Bronchial epithelial cell (primary cell): ENCODE measurements around the gene RABGAP1L. TPM values are rescaled to one million over a fixed set of nuclear protein-coding genes. Genes with fewer than 3 reads are reported as not detected.

Source experiments
- DNase-seq: peaks from one replicate; pipeline ENCODE4 v3.0.0-alpha.2; 2010; ENCODE audit warnings: low read depth
- FAIRE-seq: peaks from 2 replicates; lab custom pipeline; 2011; peaks lifted over from hg19 to GRCh38; lab: Jason Lieb, UNC
- H3K27me3 ChIP-seq: 2 replicates; pipeline ENCODE4 v1.5.1; 2011; ENCODE audit warnings: low read length; ENCODE audit not compliant: control insufficient read depth, insufficient read depth
- H3K36me3 ChIP-seq: 2 replicates; pipeline ENCODE4 v1.5.1; 2011; ENCODE audit warnings: low read length; ENCODE audit not compliant: control insufficient read depth, insufficient read depth
- H3K4me3 ChIP-seq: 2 replicates; pipeline ENCODE4 v1.5.1; 2011; ENCODE audit warnings: mild to moderate bottlenecking, low read depth, low read length, control low read depth
- total RNA-seq: library from RNA; depleted of rRNA; stranded (reverse); fragments of >200 nt; gene quantifications from 2 replicates; pipeline ENCODE4 v1.2.1, GENCODE V29; 2014
- TF ChIP-seq, protein P1 (sequence below): IDR thresholded peaks from 2 replicates; pipeline ENCODE4 v1.5.1; 2011; ENCODE audit warnings: mild to moderate bottlenecking, moderate library complexity, low read length, control low read depth, inconsistent platforms; ENCODE audit not compliant: insufficient read depth, severe bottlenecking

The RABGAP1L gene
- total RNA-seq, 1 donor from 2014 or later: 37.4 TPM

DNA sequence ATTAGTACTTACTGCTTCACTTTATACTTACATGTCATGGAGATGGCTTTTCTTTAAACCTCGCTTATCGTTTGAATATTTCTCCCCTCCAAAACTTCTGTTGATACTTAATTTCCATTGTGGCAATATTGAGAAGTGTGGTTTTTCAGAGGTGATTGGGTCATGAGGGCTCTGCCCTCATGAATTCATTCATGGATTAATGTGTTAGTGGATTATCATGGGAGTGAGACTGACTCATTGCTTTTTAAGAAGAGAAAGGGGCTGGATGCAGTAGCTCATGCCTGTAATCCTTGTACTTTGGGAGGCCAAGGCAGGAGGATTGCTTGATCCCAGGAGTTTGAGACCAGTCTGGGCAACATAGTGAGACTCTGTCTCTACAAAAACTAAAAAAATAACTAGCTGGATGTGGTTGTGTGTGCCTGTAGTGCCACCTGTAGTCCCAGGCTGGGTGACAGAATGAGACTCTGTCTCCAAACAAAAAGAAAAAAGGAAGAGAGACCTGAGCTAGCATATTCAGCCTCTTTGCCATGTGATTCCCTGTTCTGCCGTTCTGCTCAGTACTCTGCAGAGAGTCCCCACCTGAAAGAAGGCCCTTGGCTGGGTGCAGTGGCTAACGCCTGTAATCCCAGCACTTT is 30.2 kb downstream of the RABGAP1L start:
- H3K36me3 ChIP-seq: no peaks in the 10 kb centered on the region
- TF ChIP-seq, protein P1, sequence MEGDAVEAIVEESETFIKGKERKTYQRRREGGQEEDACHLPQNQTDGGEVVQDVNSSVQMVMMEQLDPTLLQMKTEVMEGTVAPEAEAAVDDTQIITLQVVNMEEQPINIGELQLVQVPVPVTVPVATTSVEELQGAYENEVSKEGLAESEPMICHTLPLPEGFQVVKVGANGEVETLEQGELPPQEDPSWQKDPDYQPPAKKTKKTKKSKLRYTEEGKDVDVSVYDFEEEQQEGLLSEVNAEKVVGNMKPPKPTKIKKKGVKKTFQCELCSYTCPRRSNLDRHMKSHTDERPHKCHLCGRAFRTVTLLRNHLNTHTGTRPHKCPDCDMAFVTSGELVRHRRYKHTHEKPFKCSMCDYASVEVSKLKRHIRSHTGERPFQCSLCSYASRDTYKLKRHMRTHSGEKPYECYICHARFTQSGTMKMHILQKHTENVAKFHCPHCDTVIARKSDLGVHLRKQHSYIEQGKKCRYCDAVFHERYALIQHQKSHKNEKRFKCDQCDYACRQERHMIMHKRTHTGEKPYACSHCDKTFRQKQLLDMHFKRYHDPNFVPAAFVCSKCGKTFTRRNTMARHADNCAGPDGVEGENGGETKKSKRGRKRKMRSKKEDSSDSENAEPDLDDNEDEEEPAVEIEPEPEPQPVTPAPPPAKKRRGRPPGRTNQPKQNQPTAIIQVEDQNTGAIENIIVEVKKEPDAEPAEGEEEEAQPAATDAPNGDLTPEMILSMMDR: no peak
- no peak for DNase-seq
- no peak overlapping the region for H3K4me3 ChIP-seq
- no peaks in the 10 kb centered on the region for H3K27me3 ChIP-seq
- no peak for FAIRE-seq

DNA sequence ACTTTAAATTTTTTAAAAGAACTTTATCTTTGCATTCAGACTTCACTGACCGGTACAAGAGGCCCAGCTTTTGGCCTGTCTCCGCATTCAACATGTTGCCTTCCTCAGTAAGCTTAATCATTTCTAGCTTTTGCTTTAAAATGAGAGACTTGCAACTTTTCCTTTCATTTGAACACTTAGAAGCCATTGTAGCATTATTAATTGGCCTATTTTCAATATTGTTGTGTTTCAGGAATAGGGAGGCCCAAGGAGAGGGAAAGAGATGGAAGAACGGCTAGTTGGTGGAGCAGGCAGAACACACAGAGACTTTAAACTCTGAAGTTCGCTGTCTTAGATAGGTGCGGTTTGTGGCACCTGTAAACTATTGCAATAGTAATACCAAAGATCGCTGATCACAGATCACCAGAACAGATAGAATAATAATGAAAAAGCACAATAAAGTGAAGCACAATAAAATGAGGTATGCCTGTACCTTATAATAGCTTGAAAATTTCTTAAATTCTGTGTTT is 31.4 kb downstream of the RABGAP1L start:
- no peak for FAIRE-seq
- Histone ChIP-seq H3K4me3 (no peak overlapping the region), H3K27me3 (no peaks in the 10 kb centered on the region), H3K36me3 (no peaks in the 10 kb centered on the region)
- TF ChIP-seq, protein P1: no peak
- DNase-seq: no peak

DNA sequence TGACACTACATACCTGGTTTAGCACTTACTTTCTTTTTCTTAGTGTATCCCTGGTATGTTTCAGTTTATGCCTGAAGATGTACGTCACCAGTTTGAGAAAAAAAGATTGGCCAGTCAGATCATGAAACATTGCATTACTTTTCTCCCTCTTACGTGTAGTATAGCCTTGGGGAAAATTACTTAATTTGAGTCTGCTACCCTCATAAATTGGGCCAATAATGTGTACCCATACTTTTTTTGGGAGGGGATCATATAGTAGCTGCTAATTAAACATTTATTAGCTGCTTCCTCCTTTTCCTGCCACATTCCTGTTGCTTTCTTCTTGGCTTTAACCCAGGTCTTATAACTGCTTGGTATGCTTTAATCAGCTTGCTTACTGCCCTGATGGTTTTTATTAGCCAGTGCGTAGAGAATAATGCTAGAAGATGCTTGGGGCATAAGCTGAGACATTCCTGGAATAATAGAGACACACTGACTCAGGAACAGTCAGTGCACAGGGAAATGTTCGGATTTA is 32.1 kb downstream of the RABGAP1L start:
- FAIRE-seq: no peak
- H3K36me3 ChIP-seq: no peaks in the 10 kb centered on the region
- DNase-seq: no peak
- no peak overlapping the region for H3K4me3 ChIP-seq
- TF ChIP-seq, protein P1: no peak
- H3K27me3 ChIP-seq: no peaks in the 10 kb centered on the region

DNA sequence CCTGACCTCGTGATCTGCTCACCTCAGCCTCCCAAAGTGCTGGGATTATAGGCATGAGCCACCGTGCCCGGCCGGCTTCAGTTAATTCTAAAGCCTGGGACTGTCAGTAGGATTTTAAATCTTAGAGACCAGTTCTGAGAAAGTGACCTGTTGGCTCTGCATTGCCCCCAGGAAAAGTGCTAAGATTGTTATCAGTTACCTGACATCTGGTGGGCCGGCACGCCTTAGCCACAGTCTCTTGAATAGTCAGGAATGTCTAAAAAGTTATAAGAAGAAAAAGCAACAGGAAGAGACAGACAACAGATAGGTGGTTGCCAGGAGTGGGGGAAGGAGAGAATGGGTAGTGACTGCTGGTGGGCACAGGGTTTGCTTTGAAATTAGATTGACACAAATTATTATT is 35.1 kb downstream of the RABGAP1L start:
- Histone ChIP-seq H3K4me3 (no peak overlapping the region), H3K27me3 (no peaks in the 10 kb centered on the region), H3K36me3 (no peaks in the 10 kb centered on the region)
- TF ChIP-seq, protein P1: no peak
- FAIRE-seq (no peak), DNase-seq (no peak)

DNA sequence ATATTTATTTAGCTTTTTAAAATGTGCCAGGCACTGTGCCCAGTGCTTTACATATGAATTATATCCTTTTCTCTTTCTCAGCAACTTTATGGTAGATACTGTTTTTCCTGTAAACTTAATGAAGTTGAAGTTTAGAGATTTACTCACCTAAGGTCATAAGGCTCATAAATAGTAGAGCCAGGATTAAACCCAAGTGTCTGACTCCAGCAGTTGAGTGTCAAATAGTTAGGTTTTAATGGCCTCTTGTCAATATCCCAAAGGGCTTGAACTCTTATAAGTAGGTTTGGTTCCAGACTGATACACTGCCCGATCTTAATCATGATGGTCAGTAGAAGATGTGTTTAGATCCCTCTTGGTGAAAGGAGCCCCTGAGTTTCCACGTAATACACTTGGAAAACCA is 37.8 kb downstream of the RABGAP1L start:
- Histone ChIP-seq H3K27me3 (no peaks in the 10 kb centered on the region), H3K36me3 (no peaks in the 10 kb centered on the region), H3K4me3 (no peak overlapping the region)
- DNase-seq (no peak), FAIRE-seq (no peak)
- TF ChIP-seq, protein P1: no peak

DNA sequence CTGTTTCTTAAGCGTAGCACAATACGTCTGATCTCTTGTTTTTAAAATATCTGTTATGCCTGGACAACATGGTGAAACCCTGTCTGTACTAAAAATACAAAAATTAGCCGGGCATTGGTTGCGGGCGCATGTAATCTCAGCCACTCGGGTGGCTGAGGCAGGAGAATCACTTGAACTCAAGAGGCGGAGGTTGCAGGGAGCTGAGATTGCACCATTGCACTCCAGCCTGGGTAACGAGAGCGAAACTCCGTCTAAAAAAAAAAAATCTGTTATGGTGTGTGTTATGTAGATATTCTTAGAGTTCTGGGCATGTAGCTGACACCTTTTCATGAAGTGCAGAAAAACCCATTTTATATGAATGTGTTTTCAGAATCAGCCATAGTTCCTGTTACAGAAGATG is 38.2 kb downstream of the RABGAP1L start:
- TF ChIP-seq, protein P1: no peak
- Histone ChIP-seq H3K4me3 (no peak overlapping the region), H3K27me3 (no peaks in the 10 kb centered on the region), H3K36me3 (no peaks in the 10 kb centered on the region)
- FAIRE-seq (no peak), DNase-seq (no peak)
